SK-N-SH (cell line): ENCODE measurements around the gene MYORG. TPM values are rescaled to one million over a fixed set of nuclear protein-coding genes. Genes with fewer than 3 reads are reported as not detected.

Source experiments
- CTCF ChIA-PET: fragments of 300-600, 350-600 bp; formaldehyde crosslinking; extraction: SDS; loops from one replicate; lab custom pipeline; 2021; lab: Yijun Ruan, JAX
- POLR2A ChIA-PET: fragments of 350-600 bp; sonication (Branson Sonifier 250); formaldehyde crosslinking; extraction: SDS; loops from one replicate; lab custom pipeline; 2020; ENCODE audit warnings: antibody characterized with exemption, inconsistent platforms; lab: Yijun Ruan, JAX
- DNase-seq: peaks from one replicate; pipeline ENCODE4 v3.0.0; 2012
- H2AFZ ChIP-seq: fragments of 200-600 bp; sonication (generic); 2 replicates; pipeline ENCODE4 v1.8.1; 2016; ENCODE audit warnings: antibody characterized with exemption, mild to moderate bottlenecking, low read depth
- H3F3A ChIP-seq: fragments of 200-600 bp; sonication (generic); replicated peaks from 2 replicates; pipeline ENCODE3; 2016; ENCODE audit warnings: antibody characterized with exemption, mild to moderate bottlenecking; ENCODE audit not compliant: insufficient read depth
- H3K27ac ChIP-seq, 2 experiments: fragments of 200-500 bp in 1 of 2; fragments of 200-600 bp in 1 of 2; sonication (Bioruptor generic) in 1 of 2; sonication (generic), shearing (Covaris generic) in 1 of 2; 2 replicates each; pipeline versions ENCODE4 v1.5.1 to v1.6.1; 2014 to 2016; ENCODE audit warnings: low read depth in 2 of 2, inconsistent platforms in 1 of 2, low read length in 1 of 2, mild to moderate bottlenecking in 1 of 2, mixed read lengths in 1 of 2
- H3K27me3 ChIP-seq: fragments of 200-600 bp; sonication (generic), shearing (Covaris generic); 2 replicates; pipeline ENCODE4 v1.6.1; 2016; ENCODE audit warnings: mixed run types; ENCODE audit not compliant: insufficient read depth
- H3K36me3 ChIP-seq, 2 experiments: fragments of 200-500 bp in 1 of 2; fragments of 200-600 bp in 1 of 2; sonication (Bioruptor generic) in 1 of 2; sonication (generic) in 1 of 2; replicated peaks in 1 of 2; 2 replicates each; pipeline versions ENCODE3 to v1.5.1; 2014 to 2016; ENCODE audit warnings: low read length in 1 of 2, mild to moderate bottlenecking in 1 of 2; ENCODE audit not compliant: insufficient read depth in 2 of 2, control insufficient read depth in 1 of 2
- H3K4me1 ChIP-seq, 2 experiments: fragments of 200-500 bp in 1 of 2; fragments of 200-600 bp in 1 of 2; sonication (Bioruptor generic) in 1 of 2; sonication (generic), shearing (Covaris generic) in 1 of 2; 2 replicates each; pipeline versions ENCODE4 v1.5.1 to v1.6.1; 2014 to 2016; ENCODE audit warnings: low read depth in 1 of 2, low read length in 1 of 2, mixed run types in 1 of 2; ENCODE audit not compliant: insufficient read depth in 2 of 2, control insufficient read depth in 1 of 2
- H3K4me2 ChIP-seq: fragments of 200-600 bp; sonication (generic), shearing (Covaris generic); 2 replicates; pipeline ENCODE4 v1.6.1; 2017; ENCODE audit warnings: mixed run types
- H3K4me3 ChIP-seq, 2 experiments: fragments of 200-500 bp in 1 of 2; fragments of 200-600 bp in 1 of 2; sonication (Bioruptor generic) in 1 of 2; sonication (generic), shearing (Covaris generic) in 1 of 2; 2 replicates each; pipeline versions ENCODE4 v1.5.1 to v1.8.1; 2014 to 2016; ENCODE audit warnings: low read depth in 2 of 2, inconsistent platforms in 1 of 2, low read length in 1 of 2, mild to moderate bottlenecking in 1 of 2, mixed read lengths in 1 of 2, moderate library complexity in 1 of 2
- H3K79me2 ChIP-seq: fragments of 200-600 bp; sonication (generic); 2 replicates; pipeline ENCODE4 v1.8.1; 2017; ENCODE audit warnings: mild to moderate bottlenecking; ENCODE audit not compliant: insufficient read depth
- H3K9ac ChIP-seq: fragments of 200-600 bp; sonication (generic); 2 replicates; pipeline ENCODE4 v1.6.1; 2017; ENCODE audit warnings: mixed run types
- H3K9me2 ChIP-seq: fragments of 200-600 bp; sonication (generic); 2 replicates; pipeline ENCODE4 v1.6.1; 2017; ENCODE audit warnings: mixed run types
- H3K9me3 ChIP-seq: fragments of 200-600 bp; sonication (generic); 2 replicates; pipeline ENCODE4 v1.6.1; 2017; ENCODE audit warnings: mixed run types, mild to moderate bottlenecking, moderate library complexity
- H4K20me1 ChIP-seq: fragments of 200-600 bp; sonication (generic); 2 replicates; pipeline ENCODE4 v1.6.1; 2017; ENCODE audit warnings: mild to moderate bottlenecking, mixed run types; ENCODE audit not compliant: insufficient read depth
- CHD2 ChIP-seq: fragments of 150-350 bp; IDR thresholded peaks from 2 replicates; pipeline ENCODE4 v1.6.1; 2018; ENCODE audit warnings: low read length; ENCODE audit not compliant: partially characterized antibody
- EP300 ChIP-seq, 2 experiments: IDR thresholded peaks; 2 replicates each; pipeline versions ENCODE4 v1.4.0 to v1.6.1; 2012; ENCODE audit warnings: borderline replicate concordance in 1 of 2, low read depth in 1 of 2, low read length in 1 of 2
- FOSL2 ChIP-seq: IDR thresholded peaks from 2 replicates; pipeline ENCODE4 v1.4.0; 2012; ENCODE audit warnings: low read depth, mild to moderate bottlenecking, moderate library complexity, borderline replicate concordance
- FOXJ3 ChIP-seq: sonication (generic); formaldehyde crosslinking; IDR thresholded peaks from 2 replicates; pipeline ENCODE4 v1.5.1; 2020; ENCODE audit warnings: mild to moderate bottlenecking, missing genetic modification reagents
- IRF3 ChIP-seq: fragments of 150-350 bp; IDR thresholded peaks from 2 replicates; pipeline ENCODE4 v1.6.1; 2016; ENCODE audit warnings: mild to moderate bottlenecking, low read depth, low read length
- MAX ChIP-seq: IDR thresholded peaks from 2 replicates; pipeline ENCODE4 v1.4.0; 2012; ENCODE audit warnings: low read depth
- MEF2A ChIP-seq: IDR thresholded peaks from 2 replicates; pipeline ENCODE4 v1.4.0; 2012; ENCODE audit warnings: low read depth, borderline replicate concordance
- NFIC ChIP-seq: IDR thresholded peaks from 2 replicates; pipeline ENCODE4 v1.4.0; 2012; ENCODE audit warnings: borderline replicate concordance
- NRF1 ChIP-seq: IDR thresholded peaks from 2 replicates; pipeline ENCODE4 v1.6.1; 2012; ENCODE audit warnings: low read depth, mild to moderate bottlenecking, low read length
- PBX3 ChIP-seq: IDR thresholded peaks from 2 replicates; pipeline ENCODE4; 2012
- RAD21 ChIP-seq: IDR thresholded peaks from 2 replicates; pipeline ENCODE4 v1.6.1; 2012; ENCODE audit warnings: mild to moderate bottlenecking, low read length
- RCOR1 ChIP-seq: fragments of 150-350 bp; IDR thresholded peaks from 2 replicates; pipeline ENCODE4 v1.6.1; 2017; ENCODE audit warnings: antibody characterized with exemption, low read length
- RXRA ChIP-seq: IDR thresholded peaks from 2 replicates; pipeline ENCODE4 v1.4.0; 2012; ENCODE audit warnings: low read depth, mild to moderate bottlenecking, borderline replicate concordance
- SIN3A ChIP-seq: IDR thresholded peaks from 2 replicates; pipeline ENCODE4 v1.6.1; 2012; ENCODE audit warnings: low read depth, mild to moderate bottlenecking, low read length, moderate library complexity, borderline replicate concordance
- TCF12 ChIP-seq: IDR thresholded peaks from 2 replicates; pipeline ENCODE4 v1.4.0; 2012
- USF2 ChIP-seq: fragments of 150-350 bp; IDR thresholded peaks from 2 replicates; pipeline ENCODE4 v1.6.1; 2017; ENCODE audit warnings: antibody characterized with exemption, low read length, low read depth, borderline replicate concordance
- WGBS: methylation state at CpG from one replicate; pipeline ENCODE4 v1.1.6; 2017; ENCODE audit warnings: low lambda C conversion rate; 5-methylcytosine and 5-hydroxymethylcytosine counted together
- polyA plus RNA-seq, 3 experiments: library from polyadenylated mRNA; depleted of rRNA; stranded (reverse); fragments of >200 nt; gene quantifications; 2 replicates each; pipeline ENCODE4 v1.2.3, GENCODE V29; 2012

Gene MYORG
- polyA plus RNA-seq, 1 of the 3 experiments (the other 2 are of a cell fraction), result 1.1 TPM

GRCh38 chr9:34370970-34371880 lies 5.5 kb downstream of the MYORG start:
- Histone ChIP-seq H3K9me3 (no peaks in the 10 kb centered on the region), H3K79me2 (no peaks in the 10 kb centered on the region), H3K4me1 (peaks cover 0 to 28% of the 10 kb centered on the region in 2 experiments; a peak in 2 of 4 replicates), H3K9ac (no peak overlapping the region), H4K20me1 (no peaks in the 10 kb centered on the region), H3K9me2 (no peaks in the 10 kb centered on the region), H3K27ac (no peak overlapping the region), H3K27me3 (no peaks in the 10 kb centered on the region), H2AFZ (no peak overlapping the region), H3K36me3 (peaks cover 0 to 5% of the 10 kb centered on the region in 2 experiments), H3F3A (no peaks in the 10 kb centered on the region), H3K4me2 (no peak overlapping the region)
- 97% methylated on average over 81 of the region's 105 CpGs for WGBS
- DNase-seq, result no peak
- POLR2A ChIA-PET, result no interaction called here
- CTCF ChIA-PET, result interaction anchor here (1.7 kb wide), 1 partner anchor 39 kb away, joined by 8 read pairs; no protein-coding TSS in a partner anchor
- no peak for TF ChIP-seq RXRA
- no peak for TF ChIP-seq PBX3
- TF ChIP-seq EP300 (IDR thresholded peaks at IDR 0.05; ENCODE audit: borderline replicate concordance in 1 of 2, low read depth in 1 of 2, low read length in 1 of 2), result no peak
- no peak for TF ChIP-seq IRF3
- TF ChIP-seq USF2, result no peak
- no peak for TF ChIP-seq TCF12
- no peak for TF ChIP-seq RAD21
- no peak for TF ChIP-seq MEF2A
- TF ChIP-seq SIN3A, result no peak
- TF ChIP-seq FOSL2, result no peak
- TF ChIP-seq CHD2, result no peak
- no peak for TF ChIP-seq NFIC
- TF ChIP-seq FOXJ3 (CRISPR knock-in tag), result no peak
- TF ChIP-seq NRF1, result no peak
- no peak for TF ChIP-seq MAX
- no peak for TF ChIP-seq RCOR1
- TF ChIP-seq, all 33 proteins: peak for 0
- H3K4me3 ChIP-seq, result no peak overlapping the region
